Measurements from ENCODE around the gene COPB1. TPM values are rescaled to one million over a fixed set of nuclear protein-coding genes. Genes with fewer than 3 reads are reported as not detected.
A peak's percentile ranks its signal among the peaks of the same experiment; 100 is the strongest.

The COPB1 gene
- total and polyA plus RNA-seq, 2 of the 8 experiments (the other 6 are each of a cell fraction or from before 2014, with no cell fraction given) = 28.7 to 72.1 TPM

- TF ChIP-seq CBX8 (IDR thresholded peaks at IDR 0.05; ENCODE audit: borderline replicate concordance, low read depth, low read length) (no peak), FOSL1 (IDR thresholded peaks at IDR 0.05; ENCODE audit: insufficient read depth, low read depth, low read length) (no peak), EZH2 (IDR thresholded peaks at IDR 0.05; ENCODE audit: low read depth, low read length, severe bottlenecking) (no peak), SP4 (IDR thresholded peaks at IDR 0.05; ENCODE audit: low read length) (no peak), CBX5 (IDR thresholded peaks at IDR 0.05; ENCODE audit: low read depth, low read length) (no peak), NRF1 (IDR thresholded peaks at IDR 0.05; ENCODE audit: low read depth, low read length) (no peak), TAF7 (optimal IDR thresholded peaks at IDR 0.05; ENCODE audit: borderline replicate concordance, low read depth, low read length) (no peak), CTBP2 (IDR thresholded peaks at IDR 0.05; ENCODE audit: borderline replicate concordance, insufficient read depth, insufficient read length, low read length) (peak; percentile 80), POLR2AphosphoS5 (IDR thresholded peaks at IDR 0.05; ENCODE audit: low read depth, low read length) (no peak), SP1 (IDR thresholded peaks at IDR 0.05; ENCODE audit: low read depth, low read length) (no peak), KDM5A (IDR thresholded peaks at IDR 0.05; ENCODE audit: low read length) (no peak), MAFK (IDR thresholded peaks at IDR 0.05; ENCODE audit: low read depth, low read length) (no peak), KDM1A (IDR thresholded peaks at IDR 0.05; ENCODE audit: borderline replicate concordance, low read length) (no peak), CEBPB (IDR thresholded peaks at IDR 0.05; ENCODE audit: low read depth, low read length) (no peak), HDAC6 (IDR thresholded peaks at IDR 0.05; ENCODE audit: low read depth, low read length) (no peak), RXRA (IDR thresholded peaks at IDR 0.05; ENCODE audit: insufficient read depth, low read depth, low read length) (no peak), KDM4A (IDR thresholded peaks at IDR 0.05; ENCODE audit: low read depth, low read length, severe bottlenecking) (no peak), RNF2 (IDR thresholded peaks at IDR 0.05; ENCODE audit: borderline replicate concordance, low read depth, low read length, missing control alignments, poor library complexity, severe bottlenecking) (no peak), BRCA1 (IDR thresholded peaks at IDR 0.05; ENCODE audit: low read depth, low read length) (no peak), SIRT6 (IDR thresholded peaks at IDR 0.05; ENCODE audit: low read length) (no peak), TAF1 (IDR thresholded peaks at IDR 0.05; ENCODE audit: low read depth, low read length) (no peak), TEAD4 (IDR thresholded peaks at IDR 0.05; ENCODE audit: low read depth, low read length) (peak; percentile 95), CHD1 (IDR thresholded peaks at IDR 0.05; ENCODE audit: low read depth, low read length) (no peak)
- TF ChIP-seq, protein P1, sequence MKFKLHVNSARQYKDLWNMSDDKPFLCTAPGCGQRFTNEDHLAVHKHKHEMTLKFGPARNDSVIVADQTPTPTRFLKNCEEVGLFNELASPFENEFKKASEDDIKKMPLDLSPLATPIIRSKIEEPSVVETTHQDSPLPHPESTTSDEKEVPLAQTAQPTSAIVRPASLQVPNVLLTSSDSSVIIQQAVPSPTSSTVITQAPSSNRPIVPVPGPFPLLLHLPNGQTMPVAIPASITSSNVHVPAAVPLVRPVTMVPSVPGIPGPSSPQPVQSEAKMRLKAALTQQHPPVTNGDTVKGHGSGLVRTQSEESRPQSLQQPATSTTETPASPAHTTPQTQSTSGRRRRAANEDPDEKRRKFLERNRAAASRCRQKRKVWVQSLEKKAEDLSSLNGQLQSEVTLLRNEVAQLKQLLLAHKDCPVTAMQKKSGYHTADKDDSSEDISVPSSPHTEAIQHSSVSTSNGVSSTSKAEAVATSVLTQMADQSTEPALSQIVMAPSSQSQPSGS (IDR thresholded peaks at IDR 0.05; ENCODE audit: low read length) = 0 out of 2 replicates have a peak, but pooled peaks have one; percentile 53
These were observed 77.4 kb downstream of the COPB1 start (continued) for GRCh38 chr11:14422052-14422813.

Data from H1 (cell line).